SK-N-SH treated with all-trans-retinoic acid at 6 μM for 48 hours (cell line): Measurements from ENCODE around the gene DNPH1.

Source experiments
- ATAC-seq: fragments of 200-7000 bp; cut with Tn5 transposase; 3 replicates; pipeline ENCODE4 v1.9.1; 2020; ENCODE audit warnings: mild to moderate bottlenecking, moderate library complexity
- ARNTL ChIP-seq: fragments of 450-650 bp; formaldehyde crosslinking; IDR thresholded peaks from 2 replicates; pipeline ENCODE4 v1.5.0; 2020; ENCODE audit warnings: low read depth, mild to moderate bottlenecking, moderate library complexity, borderline replicate concordance
- BACH2 ChIP-seq: fragments of 250-450 bp; sonication (Bioruptor Pico); IDR thresholded peaks from 2 replicates; pipeline ENCODE4 v1.9.0; 2021; ENCODE audit warnings: mild to moderate bottlenecking, borderline replicate concordance
- CREB5 ChIP-seq: fragments of 250-450 bp; sonication (Bioruptor Pico); IDR thresholded peaks from 2 replicates; pipeline ENCODE4 v1.5.1; 2020; ENCODE audit warnings: low read depth, mild to moderate bottlenecking, moderate library complexity
- CSDC2 ChIP-seq: fragments of 250-450 bp; sonication (Bioruptor Pico); IDR thresholded peaks from 2 replicates; pipeline ENCODE4 v1.5.0; 2020; ENCODE audit warnings: mild to moderate bottlenecking, moderate library complexity
- CSRNP3 ChIP-seq: fragments of 250-450 bp; sonication (Bioruptor Pico); IDR thresholded peaks from 2 replicates; pipeline ENCODE4 v1.5.1; 2021; ENCODE audit warnings: mild to moderate bottlenecking, moderate library complexity
- ESRRG ChIP-seq: fragments of 250-450 bp; sonication (Bioruptor Pico); IDR thresholded peaks from 2 replicates; pipeline ENCODE4 v1.6.1; 2021; ENCODE audit warnings: mild to moderate bottlenecking
- GLIS3 ChIP-seq: fragments of 250-450 bp; sonication (Bioruptor Pico); IDR thresholded peaks from 2 replicates; pipeline ENCODE4 v1.5.0; 2020; ENCODE audit warnings: mild to moderate bottlenecking, moderate library complexity
- ISL1 ChIP-seq: fragments of 250-450 bp; sonication (Bioruptor Pico); IDR thresholded peaks from 2 replicates; pipeline ENCODE4 v2.1.2; 2022; ENCODE audit warnings: mild to moderate bottlenecking, moderate library complexity
- OSR1 ChIP-seq: fragments of 250-450 bp; sonication (Bioruptor Pico); IDR thresholded peaks from 2 replicates; pipeline ENCODE4 v1.8.0; 2022; ENCODE audit warnings: moderate library complexity, mild to moderate bottlenecking, inconsistent platforms
- PATZ1 ChIP-seq: fragments of 250-450 bp; sonication (Bioruptor Pico); IDR thresholded peaks from 2 replicates; pipeline ENCODE4 v1.8.0; 2020; ENCODE audit warnings: mild to moderate bottlenecking, moderate library complexity, borderline replicate concordance
- POU6F1 ChIP-seq: fragments of 250-450 bp; sonication (Bioruptor Pico); IDR thresholded peaks from 2 replicates; pipeline ENCODE4 v1.8.0; 2021; ENCODE audit warnings: low read depth, mild to moderate bottlenecking, moderate library complexity, borderline replicate concordance
- PPARA ChIP-seq: fragments of 250-450 bp; sonication (Bioruptor Pico); IDR thresholded peaks from 2 replicates; pipeline ENCODE4 v1.5.0; 2020; ENCODE audit warnings: mild to moderate bottlenecking, borderline replicate concordance
- SNAI2 ChIP-seq: fragments of 250-450 bp; sonication (Bioruptor Pico); IDR thresholded peaks from 2 replicates; pipeline ENCODE4 v1.5.0; 2020; ENCODE audit warnings: mild to moderate bottlenecking, moderate library complexity
- TCF4 ChIP-seq: fragments of 250-450 bp; sonication (Bioruptor Pico); IDR thresholded peaks from 2 replicates; pipeline ENCODE4 v1.8.0; 2021; ENCODE audit warnings: mild to moderate bottlenecking, moderate library complexity, borderline replicate concordance
- TOX ChIP-seq: fragments of 250-450 bp; sonication (Bioruptor Pico); IDR thresholded peaks from 2 replicates; pipeline ENCODE4 v1.8.0; 2021; ENCODE audit warnings: mild to moderate bottlenecking, moderate library complexity, borderline replicate concordance
- TSHZ2 ChIP-seq: fragments of 250-450 bp; sonication (Bioruptor Pico); IDR thresholded peaks from 2 replicates; pipeline ENCODE4 v1.5.0; 2020; ENCODE audit warnings: mild to moderate bottlenecking, moderate library complexity
- ZC3H10 ChIP-seq: fragments of 250-450 bp; sonication (Bioruptor Pico); IDR thresholded peaks from 2 replicates; pipeline ENCODE4 v1.5.1; 2021; ENCODE audit warnings: mild to moderate bottlenecking, moderate library complexity
- ZFP3 ChIP-seq: fragments of 250-450 bp; sonication (Bioruptor Pico); IDR thresholded peaks from 2 replicates; pipeline ENCODE4 v1.5.0; 2020; ENCODE audit warnings: mild to moderate bottlenecking, moderate library complexity
- ZFP30 ChIP-seq: fragments of 450-650 bp; formaldehyde crosslinking; IDR thresholded peaks from 2 replicates; pipeline ENCODE4 v1.5.0; 2022; ENCODE audit warnings: mild to moderate bottlenecking, moderate library complexity
- ZNF565 ChIP-seq: fragments of 450-650 bp; formaldehyde crosslinking; conservative IDR thresholded peaks from 2 replicates; pipeline ENCODE4 v1.5.0; 2020; ENCODE audit warnings: low read depth, mild to moderate bottlenecking, moderate library complexity
- ZNF70 ChIP-seq: fragments of 450-650 bp; formaldehyde crosslinking; IDR thresholded peaks from 2 replicates; pipeline ENCODE4 v1.5.0; 2020; ENCODE audit warnings: mild to moderate bottlenecking, moderate library complexity
- ZNF8 ChIP-seq: fragments of 450-650 bp; formaldehyde crosslinking; IDR thresholded peaks from 2 replicates; pipeline ENCODE4 v1.5.0; 2020; ENCODE audit warnings: mild to moderate bottlenecking, moderate library complexity

Gene DNPH1

GRCh38 chr6:43243664-43244321 lies 14.5 kb upstream of the DNPH1 start:
- TF ChIP-seq TCF4, result no peak
- no peak for TF ChIP-seq CSRNP3 (CRISPR knock-in tag)
- no peak for TF ChIP-seq SNAI2
- TF ChIP-seq ZNF70 (CRISPR knock-in tag), result no peak
- no peak for TF ChIP-seq TOX
- no peak for TF ChIP-seq ZNF8 (CRISPR knock-in tag)
- TF ChIP-seq ZNF565 (CRISPR knock-in tag), result no peak
- TF ChIP-seq ZFP3 (CRISPR knock-in tag), result no peak
- no peak for TF ChIP-seq PPARA
- no peak for TF ChIP-seq OSR1 (CRISPR knock-in tag)
- no peak for TF ChIP-seq ZC3H10 (CRISPR knock-in tag)
- no peak for TF ChIP-seq BACH2
- no peak for TF ChIP-seq ESRRG (CRISPR knock-in tag)
- TF ChIP-seq POU6F1 (CRISPR knock-in tag), result no peak
- no peak for TF ChIP-seq ZFP30 (CRISPR knock-in tag)
- TF ChIP-seq CREB5 (CRISPR knock-in tag), result no peak
- no peak for TF ChIP-seq ISL1
- no peak for TF ChIP-seq GLIS3 (CRISPR knock-in tag)
- TF ChIP-seq, all 23 proteins: peak for 0
- no peak; the same call in 2 of the 3 replicates for ATAC-seq

GRCh38 chr6:43242908-43243663 lies 13.8 kb upstream of the DNPH1 start, which contains the start of gene TTBK1:
TTBK1 (plus strand) TSS chr6:43243481; CDS start chr6:43246661, 3,180 bp downstream.
- ATAC-seq, result no peak; the same call in 2 of the 3 replicates
- TF ChIP-seq TCF4 (no peak), CREB5 (CRISPR knock-in tag) (no peak), ZFP3 (CRISPR knock-in tag) (no peak), ZNF565 (CRISPR knock-in tag) (no peak), PATZ1 (no peak), ISL1 (no peak), SNAI2 (no peak), ZNF8 (CRISPR knock-in tag) (no peak), ESRRG (CRISPR knock-in tag) (no peak), GLIS3 (CRISPR knock-in tag) (no peak), TSHZ2 (CRISPR knock-in tag) (no peak), ARNTL (no peak), PPARA (no peak), CSDC2 (no peak)
